Activated CD8-positive, alpha-beta memory T cell treated with anti-CD3 and anti-CD28 coated beads for 36 hours (primary cell): Measurements from ENCODE around the gene OGDHL. TPM values are rescaled to one million over a fixed set of nuclear protein-coding genes. Genes with fewer than 3 reads are reported as not detected.
"Not testable (repeated sequence)": the region's sequence is repeated elsewhere in the genome, so short reads cannot be mapped to it uniquely, and the experiment has no call there.

ENCODE experiments used
- CTCF ChIA-PET: fragments of 350-600 bp; sonication (Branson Sonifier 250); formaldehyde crosslinking; loops from one replicate; lab custom pipeline; 2021; ENCODE audit warnings: antibody characterized with exemption; lab: Charles Lee
- POLR2A ChIA-PET: fragments of 350-600 bp; sonication (Branson Sonifier 250); formaldehyde crosslinking; loops from one replicate; lab custom pipeline; 2021; ENCODE audit warnings: antibody characterized with exemption; lab: Charles Lee
- total RNA-seq, 2 experiments: library from RNA; stranded (reverse); gene quantifications; one replicate each; pipeline ENCODE4 v1.2.3, GENCODE V29; 2021

Gene OGDHL
- total RNA-seq, 2 experiments from 2014 or later, result 0.46 to 0.89 TPM

- ChIA-PET CTCF (no interaction called here), POLR2A (no interaction called here)
These were observed 2.2 kb downstream of the OGDHL start for GRCh38 chr10:49759787-49760551.

- ChIA-PET POLR2A (no interaction called here), CTCF (no interaction called here)
These were observed 3.7 kb downstream of the OGDHL start for GRCh38 chr10:49758249-49758930.

GRCh38 chr10:49756641-49757040, 5.5 kb downstream of the OGDHL start:
- CTCF ChIA-PET, result no interaction called here
- POLR2A ChIA-PET, result no interaction called here

- ChIA-PET CTCF (no interaction called here), POLR2A (no interaction called here)
These were observed 6.1 kb downstream of the OGDHL start for GRCh38 chr10:49756031-49756430.

- POLR2A ChIA-PET, CTCF ChIA-PET: not testable (repeated sequence)
These were observed 7.2 kb downstream of the OGDHL start for GRCh38 chr10:49754951-49755350.

- ChIA-PET POLR2A (no interaction called here), CTCF (no interaction called here)
These were observed 9.5 kb downstream of the OGDHL start for GRCh38 chr10:49752584-49752983.

GRCh38 chr10:49751636-49752510, 10.2 kb downstream of the OGDHL start:
- POLR2A ChIA-PET, result no interaction called here
- CTCF ChIA-PET, result no interaction called here

GRCh38 chr10:49751216-49751615, 10.9 kb downstream of the OGDHL start:
- ChIA-PET POLR2A (no interaction called here), CTCF (no interaction called here)

- CTCF ChIA-PET, result no interaction called here
- POLR2A ChIA-PET, result no interaction called here
These were observed 11.6 kb downstream of the OGDHL start for GRCh38 chr10:49750546-49750945.

GRCh38 chr10:49749556-49750491, 12.3 kb downstream of the OGDHL start:
- CTCF ChIA-PET, result no interaction called here
- POLR2A ChIA-PET, result no interaction called here

- CTCF ChIA-PET, result no interaction called here
- POLR2A ChIA-PET, result no interaction called here
These were observed 13.0 kb downstream of the OGDHL start for GRCh38 chr10:49749144-49749543.

GRCh38 chr10:49748006-49748405, 14.1 kb downstream of the OGDHL start:
- CTCF ChIA-PET, result no interaction called here

GRCh38 chr10:49747303-49747646, 14.8 kb downstream of the OGDHL start:
- ChIA-PET CTCF (no interaction called here), POLR2A (no interaction called here)

More at GRCh38 chr10:49748006-49748405, 14.1 kb downstream of the OGDHL start:
- POLR2A ChIA-PET, result no interaction called here

GRCh38 chr10:49746626-49747302, 15.4 kb downstream of the OGDHL start:
- ChIA-PET POLR2A (no interaction called here), CTCF (no interaction called here)

GRCh38 chr10:49745756-49746155, 16.4 kb downstream of the OGDHL start:
- ChIA-PET POLR2A (no interaction called here), CTCF (no interaction called here)

GRCh38 chr10:49744924-49745605, 17.1 kb downstream of the OGDHL start:
- CTCF ChIA-PET, result no interaction called here
- POLR2A ChIA-PET, result no interaction called here

- ChIA-PET CTCF (no interaction called here), POLR2A (no interaction called here)
These were observed 17.9 kb downstream of the OGDHL start for GRCh38 chr10:49744091-49744685.
